Measurements from ENCODE around the gene MED13.
A peak's percentile ranks its signal among the peaks of the same experiment; 100 is the strongest.

MED13 gene, protein sequence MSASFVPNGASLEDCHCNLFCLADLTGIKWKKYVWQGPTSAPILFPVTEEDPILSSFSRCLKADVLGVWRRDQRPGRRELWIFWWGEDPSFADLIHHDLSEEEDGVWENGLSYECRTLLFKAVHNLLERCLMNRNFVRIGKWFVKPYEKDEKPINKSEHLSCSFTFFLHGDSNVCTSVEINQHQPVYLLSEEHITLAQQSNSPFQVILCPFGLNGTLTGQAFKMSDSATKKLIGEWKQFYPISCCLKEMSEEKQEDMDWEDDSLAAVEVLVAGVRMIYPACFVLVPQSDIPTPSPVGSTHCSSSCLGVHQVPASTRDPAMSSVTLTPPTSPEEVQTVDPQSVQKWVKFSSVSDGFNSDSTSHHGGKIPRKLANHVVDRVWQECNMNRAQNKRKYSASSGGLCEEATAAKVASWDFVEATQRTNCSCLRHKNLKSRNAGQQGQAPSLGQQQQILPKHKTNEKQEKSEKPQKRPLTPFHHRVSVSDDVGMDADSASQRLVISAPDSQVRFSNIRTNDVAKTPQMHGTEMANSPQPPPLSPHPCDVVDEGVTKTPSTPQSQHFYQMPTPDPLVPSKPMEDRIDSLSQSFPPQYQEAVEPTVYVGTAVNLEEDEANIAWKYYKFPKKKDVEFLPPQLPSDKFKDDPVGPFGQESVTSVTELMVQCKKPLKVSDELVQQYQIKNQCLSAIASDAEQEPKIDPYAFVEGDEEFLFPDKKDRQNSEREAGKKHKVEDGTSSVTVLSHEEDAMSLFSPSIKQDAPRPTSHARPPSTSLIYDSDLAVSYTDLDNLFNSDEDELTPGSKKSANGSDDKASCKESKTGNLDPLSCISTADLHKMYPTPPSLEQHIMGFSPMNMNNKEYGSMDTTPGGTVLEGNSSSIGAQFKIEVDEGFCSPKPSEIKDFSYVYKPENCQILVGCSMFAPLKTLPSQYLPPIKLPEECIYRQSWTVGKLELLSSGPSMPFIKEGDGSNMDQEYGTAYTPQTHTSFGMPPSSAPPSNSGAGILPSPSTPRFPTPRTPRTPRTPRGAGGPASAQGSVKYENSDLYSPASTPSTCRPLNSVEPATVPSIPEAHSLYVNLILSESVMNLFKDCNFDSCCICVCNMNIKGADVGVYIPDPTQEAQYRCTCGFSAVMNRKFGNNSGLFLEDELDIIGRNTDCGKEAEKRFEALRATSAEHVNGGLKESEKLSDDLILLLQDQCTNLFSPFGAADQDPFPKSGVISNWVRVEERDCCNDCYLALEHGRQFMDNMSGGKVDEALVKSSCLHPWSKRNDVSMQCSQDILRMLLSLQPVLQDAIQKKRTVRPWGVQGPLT (N-terminal part only)

DNA sequence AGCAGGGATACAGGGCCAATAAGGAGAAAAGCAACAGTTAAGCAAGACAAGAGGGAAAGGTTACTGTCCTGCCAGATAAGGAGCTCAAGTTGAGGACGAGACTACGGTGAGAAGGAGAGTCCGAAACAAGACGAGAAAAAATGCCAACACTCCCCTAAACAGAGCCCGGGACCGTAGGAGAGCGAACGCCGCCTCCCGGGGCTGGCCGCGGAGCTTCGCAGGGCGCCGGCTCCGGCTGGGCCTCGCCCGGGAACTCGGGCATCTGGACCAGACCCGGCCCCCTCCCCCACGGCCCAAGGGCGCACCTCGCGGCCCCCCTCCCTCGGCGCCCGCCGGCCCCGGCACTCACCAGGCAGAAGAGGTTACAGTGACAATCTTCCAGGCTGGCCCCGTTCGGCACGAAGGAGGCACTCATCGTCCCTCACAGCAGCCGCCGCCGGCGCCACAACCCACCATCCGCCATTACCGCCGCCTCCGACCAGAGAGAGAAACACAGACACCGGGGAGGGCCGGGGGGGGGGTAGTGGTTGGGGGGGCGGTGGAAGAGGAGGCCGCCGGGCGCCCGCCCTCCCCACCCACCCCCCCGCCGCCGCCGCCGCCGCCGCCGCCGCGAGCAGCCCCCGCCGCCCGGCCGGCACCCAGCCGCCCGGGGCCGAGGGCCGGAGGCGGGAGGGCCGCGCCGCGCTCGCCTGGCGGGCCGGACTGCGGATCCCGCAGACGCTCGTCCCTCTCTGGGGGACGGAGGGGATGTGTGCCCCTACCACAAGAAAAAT, at the start of gene MED13:
Gene MED13 (minus strand): TSS at position 488 of the 773 bp plus-strand sequence. CDS start 73 bp downstream, at position 415.
- Histone ChIP-seq H3K27me3 (ENCODE audit: insufficient read depth, low read length) (no peaks in the 10 kb centered on the region), H3K79me2 (ENCODE audit: control insufficient read depth, insufficient read depth, low read length, unreplicated experiment) (peaks cover 54% of the 10 kb centered on the region), H3K4me3 (ENCODE audit: low read depth, low read length) (peak within 1 kb of the TSS; percentile 99), H3K36me3 (ENCODE audit: insufficient read depth, low read length) (peaks cover 12% of the 10 kb centered on the region; the same call in 1 of the 2 replicates), H3K27ac (ENCODE audit: low read depth, low read length) (peak within 1 kb of the TSS; percentile 97), H3K4me1 (ENCODE audit: control insufficient read depth, insufficient read depth, low read length, unreplicated experiment) (peaks cover 17% of the 10 kb centered on the region), H2AFZ (ENCODE audit: low read length, unreplicated experiment) (peak within 1 kb of the TSS; percentile 100)

DNA sequence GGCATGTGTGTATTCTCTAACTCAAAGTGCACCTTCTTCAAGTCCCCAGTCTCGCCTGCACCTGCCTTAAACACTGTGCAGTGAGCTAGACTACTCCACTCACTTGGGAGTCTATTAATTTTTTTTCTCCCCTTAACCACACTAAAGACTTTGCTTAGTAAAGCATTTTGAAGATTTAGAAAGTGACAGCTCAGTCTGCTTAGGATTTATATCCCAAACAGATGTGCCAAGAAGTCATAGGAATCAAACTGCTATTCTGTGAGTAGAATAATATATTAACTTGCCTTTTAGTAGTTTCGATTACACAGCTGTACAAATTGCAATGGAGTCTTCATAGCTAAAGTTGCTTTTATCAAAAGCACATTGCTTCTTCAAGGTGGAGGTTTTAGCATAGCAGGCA, 47.2 kb upstream of the MED13 start:
- Histone ChIP-seq H2AFZ (ENCODE audit: low read length, unreplicated experiment) (no peak overlapping the region), H3K4me1 (ENCODE audit: control insufficient read depth, insufficient read depth, low read length, unreplicated experiment) (peaks cover 5% of the 10 kb centered on the region), H3K36me3 (ENCODE audit: insufficient read depth, low read length) (no peaks in the 10 kb centered on the region), H3K27ac (ENCODE audit: low read depth, low read length) (no peak overlapping the region), H3K4me3 (ENCODE audit: low read depth, low read length) (no peak overlapping the region), H3K27me3 (ENCODE audit: insufficient read depth, low read length) (no peaks in the 10 kb centered on the region), H3K79me2 (ENCODE audit: control insufficient read depth, insufficient read depth, low read length, unreplicated experiment) (no peaks in the 10 kb centered on the region)

DNA sequence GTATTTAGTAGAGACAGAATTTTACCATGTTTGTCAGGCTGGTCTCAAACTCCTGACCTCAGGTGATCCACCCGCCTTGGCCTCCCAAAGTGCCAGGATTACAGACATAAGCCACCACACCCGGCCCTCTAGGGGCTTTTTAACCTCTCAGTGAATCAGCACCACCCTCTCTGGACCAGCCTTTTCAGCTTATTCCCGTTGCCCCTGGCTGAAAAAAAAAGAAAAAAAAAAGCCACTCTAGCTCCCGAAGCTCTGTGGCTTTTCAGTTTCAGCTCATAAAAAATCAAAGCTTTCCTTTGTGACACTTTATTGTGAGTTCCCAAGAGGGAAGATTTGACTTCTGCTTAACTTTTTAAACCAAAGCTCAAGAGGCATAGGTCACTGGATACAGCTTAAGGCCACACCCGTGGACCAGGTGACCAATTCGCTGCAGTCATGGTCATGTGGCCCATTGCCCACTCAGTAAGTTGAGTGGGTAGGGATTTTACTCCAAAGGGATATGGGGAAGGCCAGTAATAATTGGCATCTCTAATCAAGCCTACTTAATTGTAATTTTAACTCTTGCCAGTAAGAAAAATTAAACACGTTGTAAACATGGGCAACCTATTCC, 46.6 kb upstream of the MED13 start:
- no peak overlapping the region for H2AFZ ChIP-seq (ENCODE audit: low read length, unreplicated experiment)
- H3K27ac ChIP-seq (ENCODE audit: low read depth, low read length): no peak overlapping the region
- H3K4me3 ChIP-seq (ENCODE audit: low read depth, low read length): no peak overlapping the region
- no peaks in the 10 kb centered on the region for H3K27me3 ChIP-seq (ENCODE audit: insufficient read depth, low read length)
- H3K36me3 ChIP-seq (ENCODE audit: insufficient read depth, low read length): no peaks in the 10 kb centered on the region
- H3K79me2 ChIP-seq (ENCODE audit: control insufficient read depth, insufficient read depth, low read length, unreplicated experiment): no peaks in the 10 kb centered on the region
- peaks cover 5% of the 10 kb centered on the region for H3K4me1 ChIP-seq (ENCODE audit: control insufficient read depth, insufficient read depth, low read length, unreplicated experiment)

DNA sequence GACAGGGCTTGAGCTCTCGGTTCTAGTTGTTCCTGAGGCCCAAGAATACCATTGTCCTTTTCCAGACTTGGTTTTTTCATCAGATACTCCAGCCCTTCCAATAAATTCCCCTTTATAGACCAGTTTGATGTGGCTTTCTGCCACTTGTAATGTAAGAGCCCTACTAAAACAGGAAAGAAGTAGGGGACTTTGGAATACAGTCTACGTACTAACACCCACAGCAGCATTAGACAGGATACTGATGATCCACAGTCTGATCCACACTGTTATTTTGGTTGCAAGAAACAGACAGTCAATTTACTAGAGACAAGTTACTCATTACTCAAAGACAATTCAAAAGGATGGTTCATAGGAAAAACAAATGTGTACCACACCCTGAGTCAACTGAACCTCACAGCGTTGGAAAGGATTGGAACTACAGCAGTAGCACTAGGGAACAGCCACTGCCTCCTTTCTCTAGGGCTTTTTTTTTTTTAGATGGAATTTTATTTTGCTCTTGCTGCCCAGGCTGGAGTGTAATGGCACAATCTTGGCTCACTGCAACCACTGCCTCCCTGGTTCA, 45.9 kb upstream of the MED13 start:
- no peak overlapping the region for H2AFZ ChIP-seq (ENCODE audit: low read length, unreplicated experiment)
- H3K36me3 ChIP-seq (ENCODE audit: insufficient read depth, low read length): no peaks in the 10 kb centered on the region
- no peaks in the 10 kb centered on the region for H3K27me3 ChIP-seq (ENCODE audit: insufficient read depth, low read length)
- H3K79me2 ChIP-seq (ENCODE audit: control insufficient read depth, insufficient read depth, low read length, unreplicated experiment): no peaks in the 10 kb centered on the region
- H3K27ac ChIP-seq (ENCODE audit: low read depth, low read length): no peak overlapping the region
- no peak overlapping the region for H3K4me3 ChIP-seq (ENCODE audit: low read depth, low read length)
- peaks cover 5% of the 10 kb centered on the region for H3K4me1 ChIP-seq (ENCODE audit: control insufficient read depth, insufficient read depth, low read length, unreplicated experiment)

DNA sequence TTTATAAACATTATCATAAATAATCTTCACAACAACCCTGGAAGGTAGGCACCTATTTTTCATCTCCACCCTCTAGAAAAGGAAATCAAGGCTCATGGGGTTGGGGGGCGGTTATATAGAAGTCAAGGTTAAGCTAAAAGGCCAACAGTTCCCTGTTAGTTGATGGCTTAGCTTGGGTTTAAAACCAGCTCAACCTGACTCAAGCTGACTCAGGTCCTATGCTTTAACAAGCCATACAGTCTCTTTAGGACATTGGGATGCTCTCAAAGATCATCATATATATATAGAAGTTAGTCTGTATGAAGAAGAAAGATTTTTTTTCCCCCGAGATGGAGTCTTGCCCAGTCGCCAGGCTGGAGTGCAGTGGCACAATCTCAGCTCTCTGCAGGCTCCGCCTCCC, 44.8 kb upstream of the MED13 start:
- Histone ChIP-seq H3K4me1 (ENCODE audit: control insufficient read depth, insufficient read depth, low read length, unreplicated experiment) (peaks cover 5% of the 10 kb centered on the region), H3K79me2 (ENCODE audit: control insufficient read depth, insufficient read depth, low read length, unreplicated experiment) (no peaks in the 10 kb centered on the region), H3K27ac (ENCODE audit: low read depth, low read length) (no peak overlapping the region)

DNA sequence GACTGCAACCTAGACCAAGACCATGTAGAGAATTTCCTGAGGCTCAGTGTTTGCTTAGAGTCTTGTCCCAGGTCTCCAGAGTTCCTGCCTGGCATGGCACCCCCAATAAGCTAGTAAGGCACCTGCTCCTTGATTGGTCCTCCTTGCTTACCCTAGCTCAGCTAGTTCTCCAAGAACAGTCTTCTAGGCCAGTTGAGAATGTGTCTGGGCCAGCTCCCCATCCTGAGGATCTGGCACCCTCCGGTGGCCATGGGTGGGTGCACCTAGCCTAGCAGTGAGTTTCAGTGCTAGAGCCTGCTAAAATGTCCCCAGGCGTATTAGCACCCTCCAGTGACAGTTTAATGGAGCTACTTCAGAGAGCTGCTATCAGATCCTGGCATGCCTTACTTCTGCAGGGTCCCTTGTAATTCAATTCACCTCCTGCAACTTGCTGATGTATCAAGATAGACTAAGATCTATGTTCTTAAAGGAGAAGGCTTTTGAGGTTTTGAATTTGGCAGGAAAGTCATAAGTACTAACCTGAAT, 44.4 kb upstream of the MED13 start:
- Histone ChIP-seq H3K4me3 (ENCODE audit: low read depth, low read length) (no peak overlapping the region), H3K27ac (ENCODE audit: low read depth, low read length) (no peak overlapping the region), H2AFZ (ENCODE audit: low read length, unreplicated experiment) (no peak overlapping the region), H3K27me3 (ENCODE audit: insufficient read depth, low read length) (no peaks in the 10 kb centered on the region), H3K36me3 (ENCODE audit: insufficient read depth, low read length) (no peaks in the 10 kb centered on the region), H3K4me1 (ENCODE audit: control insufficient read depth, insufficient read depth, low read length, unreplicated experiment) (peaks cover 5% of the 10 kb centered on the region), H3K79me2 (ENCODE audit: control insufficient read depth, insufficient read depth, low read length, unreplicated experiment) (no peaks in the 10 kb centered on the region)

More for the DNA sequence above, 44.8 kb upstream of the MED13 start:
- Histone ChIP-seq H3K36me3 (ENCODE audit: insufficient read depth, low read length) (no peaks in the 10 kb centered on the region), H3K4me3 (ENCODE audit: low read depth, low read length) (no peak overlapping the region), H2AFZ (ENCODE audit: low read length, unreplicated experiment) (no peak overlapping the region), H3K27me3 (ENCODE audit: insufficient read depth, low read length) (no peaks in the 10 kb centered on the region)

DNA sequence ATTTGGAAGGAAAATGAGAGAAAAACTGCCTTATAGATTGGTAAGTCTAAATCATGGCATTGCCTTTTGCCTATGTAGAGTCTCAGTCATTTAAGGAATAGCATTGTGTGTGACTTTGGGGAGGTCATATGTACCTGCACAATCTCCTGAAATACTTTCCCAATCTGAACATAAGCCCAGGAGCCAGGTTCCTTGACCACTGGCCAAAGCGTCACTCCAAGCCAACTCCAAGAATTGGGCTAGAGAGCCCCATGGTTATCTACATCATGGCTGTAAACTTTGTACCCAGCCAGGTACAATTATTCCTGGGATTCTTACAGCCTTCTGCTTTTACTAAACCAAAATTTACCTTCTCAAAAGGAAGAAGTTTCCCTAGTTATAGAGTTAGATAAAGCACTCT, 40.8 kb upstream of the MED13 start:
- no peaks in the 10 kb centered on the region for H3K27me3 ChIP-seq (ENCODE audit: insufficient read depth, low read length)
- H3K79me2 ChIP-seq (ENCODE audit: control insufficient read depth, insufficient read depth, low read length, unreplicated experiment): no peaks in the 10 kb centered on the region
- peaks cover 2% of the 10 kb centered on the region for H3K4me1 ChIP-seq (ENCODE audit: control insufficient read depth, insufficient read depth, low read length, unreplicated experiment)
- H3K36me3 ChIP-seq (ENCODE audit: insufficient read depth, low read length): no peaks in the 10 kb centered on the region
- H3K4me3 ChIP-seq (ENCODE audit: low read depth, low read length): no peak overlapping the region
- no peak overlapping the region for H2AFZ ChIP-seq (ENCODE audit: low read length, unreplicated experiment)
- H3K27ac ChIP-seq (ENCODE audit: low read depth, low read length): no peak overlapping the region

DNA sequence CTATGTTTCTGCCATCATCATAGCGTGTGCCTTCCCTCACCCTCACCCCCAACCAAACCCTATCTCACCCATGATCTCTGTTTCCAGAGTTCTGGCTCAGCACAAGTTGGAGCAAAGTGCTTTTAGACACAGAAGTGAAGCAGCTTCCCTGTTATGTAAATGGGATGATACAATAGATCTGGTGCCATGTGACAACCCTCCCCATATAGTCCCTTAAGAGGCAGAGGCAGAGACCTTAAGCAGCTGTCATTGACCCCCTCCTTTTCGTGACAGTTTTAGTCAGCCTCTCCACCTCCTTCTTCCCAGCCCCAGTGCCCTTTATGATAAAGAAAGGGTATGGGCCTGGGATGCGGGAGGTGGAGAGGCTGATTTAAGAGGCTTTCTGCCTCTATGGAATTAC, 40.3 kb upstream of the MED13 start:
- no peaks in the 10 kb centered on the region for H3K79me2 ChIP-seq (ENCODE audit: control insufficient read depth, insufficient read depth, low read length, unreplicated experiment)
- no peak overlapping the region for H2AFZ ChIP-seq (ENCODE audit: low read length, unreplicated experiment)
- no peaks in the 10 kb centered on the region for H3K36me3 ChIP-seq (ENCODE audit: insufficient read depth, low read length)
- H3K4me1 ChIP-seq (ENCODE audit: control insufficient read depth, insufficient read depth, low read length, unreplicated experiment): no peaks in the 10 kb centered on the region
- H3K4me3 ChIP-seq (ENCODE audit: low read depth, low read length): no peak overlapping the region
- H3K27ac ChIP-seq (ENCODE audit: low read depth, low read length): no peak overlapping the region
- H3K27me3 ChIP-seq (ENCODE audit: insufficient read depth, low read length): no peaks in the 10 kb centered on the region

DNA sequence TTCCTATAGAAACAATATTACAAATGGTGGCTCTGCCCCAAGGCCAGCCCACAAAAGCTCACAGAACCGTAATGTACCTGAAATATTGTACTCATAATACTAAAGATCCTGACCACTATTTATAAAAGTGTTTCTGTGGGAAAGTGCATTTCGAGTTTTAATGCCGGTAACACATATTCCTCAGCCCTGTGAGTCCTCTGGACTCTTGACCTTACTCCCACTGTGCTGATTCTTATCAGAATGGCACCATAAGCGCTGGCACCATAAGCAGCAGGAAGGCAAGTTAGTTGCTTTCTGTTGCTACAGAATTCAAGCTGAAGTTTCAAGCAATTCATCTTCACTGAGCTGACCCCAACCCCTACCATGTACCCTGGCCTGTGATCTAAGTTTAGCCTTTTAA, 36.4 kb upstream of the MED13 start:
- Histone ChIP-seq H3K36me3 (ENCODE audit: insufficient read depth, low read length) (no peaks in the 10 kb centered on the region), H3K27me3 (ENCODE audit: insufficient read depth, low read length) (no peaks in the 10 kb centered on the region), H3K4me1 (ENCODE audit: control insufficient read depth, insufficient read depth, low read length, unreplicated experiment) (no peaks in the 10 kb centered on the region), H2AFZ (ENCODE audit: low read length, unreplicated experiment) (no peak overlapping the region), H3K79me2 (ENCODE audit: control insufficient read depth, insufficient read depth, low read length, unreplicated experiment) (no peaks in the 10 kb centered on the region), H3K27ac (ENCODE audit: low read depth, low read length) (no peak overlapping the region), H3K4me3 (ENCODE audit: low read depth, low read length) (no peak overlapping the region)

Data from ACC112 (cell line).